ENCODE results near the gene RAD21L1. TPM values are rescaled to one million over a fixed set of nuclear protein-coding genes. Genes with fewer than 3 reads are reported as not detected.

RAD21L1 gene
- total and polyA plus RNA-seq, 11 donors, result not detected

- Histone ChIP-seq H3K4me3 (no peak overlapping the region), H3K4me1 (peaks cover 0 to 16% (median 2%) of the 10 kb centered on the region in 12 donors), H3K9me3 (no peaks in the 10 kb centered on the region), H3K36me3 (peaks cover 0 to 11% (median 3%) of the 10 kb centered on the region in 9 donors), H3K27ac (no peak overlapping the region), H3K27me3 (peaks cover 0 to 23% (median 9%) of the 10 kb centered on the region in 9 donors)
- TF ChIP-seq, protein P1, sequence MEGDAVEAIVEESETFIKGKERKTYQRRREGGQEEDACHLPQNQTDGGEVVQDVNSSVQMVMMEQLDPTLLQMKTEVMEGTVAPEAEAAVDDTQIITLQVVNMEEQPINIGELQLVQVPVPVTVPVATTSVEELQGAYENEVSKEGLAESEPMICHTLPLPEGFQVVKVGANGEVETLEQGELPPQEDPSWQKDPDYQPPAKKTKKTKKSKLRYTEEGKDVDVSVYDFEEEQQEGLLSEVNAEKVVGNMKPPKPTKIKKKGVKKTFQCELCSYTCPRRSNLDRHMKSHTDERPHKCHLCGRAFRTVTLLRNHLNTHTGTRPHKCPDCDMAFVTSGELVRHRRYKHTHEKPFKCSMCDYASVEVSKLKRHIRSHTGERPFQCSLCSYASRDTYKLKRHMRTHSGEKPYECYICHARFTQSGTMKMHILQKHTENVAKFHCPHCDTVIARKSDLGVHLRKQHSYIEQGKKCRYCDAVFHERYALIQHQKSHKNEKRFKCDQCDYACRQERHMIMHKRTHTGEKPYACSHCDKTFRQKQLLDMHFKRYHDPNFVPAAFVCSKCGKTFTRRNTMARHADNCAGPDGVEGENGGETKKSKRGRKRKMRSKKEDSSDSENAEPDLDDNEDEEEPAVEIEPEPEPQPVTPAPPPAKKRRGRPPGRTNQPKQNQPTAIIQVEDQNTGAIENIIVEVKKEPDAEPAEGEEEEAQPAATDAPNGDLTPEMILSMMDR (IDR thresholded peaks at IDR 0.05), result no peak
- no peak for TF ChIP-seq POLR2A (IDR thresholded peaks at IDR 0.05)
- DNase-seq (no peak), ATAC-seq (no peak)
- 93 to 100% (median 93%) methylated on average over 4 to 27 of the region's 27 CpGs for WGBS, 4 donors
- intact Hi-C loops (cut with DNase I), result loop anchor here in 3 of 10 donors (10.0 kb wide), 2 partner anchors 216 to 366 kb away; no protein-coding TSS in a partner anchor
These were observed 44.9 kb upstream of the RAD21L1 start for GRCh38 chr20:1180949-1181348.

DNA sequence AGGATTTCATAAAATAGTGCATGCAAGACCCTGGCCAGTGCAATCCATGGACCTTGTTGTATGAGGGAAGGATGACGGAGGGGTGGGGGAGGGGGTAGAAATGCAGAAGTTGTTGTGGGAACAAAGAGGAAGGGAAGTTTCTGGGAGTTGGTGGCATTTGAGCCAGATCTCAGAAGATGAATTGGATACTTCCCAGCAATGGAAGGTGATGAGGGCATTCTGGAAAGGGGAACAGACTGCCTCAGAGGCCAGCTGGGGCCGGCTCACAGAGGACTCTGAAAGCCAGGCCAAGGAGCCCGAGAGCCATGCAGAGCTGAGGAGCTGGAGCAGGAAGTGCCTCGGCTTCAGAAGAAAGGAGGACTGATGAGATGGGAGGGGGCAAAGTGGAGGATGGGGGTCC lies 43.7 kb upstream of the RAD21L1 start:
- Histone ChIP-seq H3K4me3 (no peak overlapping the region), H3K4me1 (peaks cover 0 to 26% (median 3%) of the 10 kb centered on the region in 12 donors), H3K9me3 (no peaks in the 10 kb centered on the region), H3K27ac (peak overlapping the region in 1 of 12 donors; percentile 17), H3K36me3 (peaks cover 0 to 6% (median 0%) of the 10 kb centered on the region in 9 donors), H3K27me3 (peaks cover 0 to 32% (median 9%) of the 10 kb centered on the region in 9 donors)
- TF ChIP-seq POLR2A (IDR thresholded peaks at IDR 0.05), result no peak
- TF ChIP-seq, protein P1 (IDR thresholded peaks at IDR 0.05), result no peak
- intact Hi-C loops (cut with DNase I), result loop anchor here in 3 of 10 donors (10.0 kb wide), 2 partner anchors 217 to 367 kb away; no protein-coding TSS in a partner anchor
- DNase-seq, result no peak
- ATAC-seq, result peak in 1 of 4 donors; percentile 14
- 48 to 60% (median 52%) methylated on average over 4 of the region's 4 CpGs for WGBS, 4 donors

- no peak overlapping the region for H3K27ac ChIP-seq
- peaks cover 0 to 6% (median 0%) of the 10 kb centered on the region in 9 donors for H3K36me3 ChIP-seq
- peaks cover 0 to 38% (median 9%) of the 10 kb centered on the region in 9 donors for H3K27me3 ChIP-seq
- H3K4me3 ChIP-seq, result no peak overlapping the region
- no peak for DNase-seq
- intact Hi-C loops (cut with DNase I), result loop anchor here in 3 of 10 donors (10.0 kb wide), 2 partner anchors 218 to 368 kb away; no protein-coding TSS in a partner anchor
- H3K4me1 ChIP-seq, result peaks cover 0 to 31% (median 6%) of the 10 kb centered on the region in 12 donors
- no peaks in the 10 kb centered on the region for H3K9me3 ChIP-seq
- TF ChIP-seq, protein P1 (IDR thresholded peaks at IDR 0.05), result no peak
- TF ChIP-seq POLR2A (IDR thresholded peaks at IDR 0.05), result no peak
- WGBS, 4 donors, result 63 to 86% (median 78%) methylated on average over 6 of the region's 6 CpGs
- no peak for ATAC-seq
These were observed 42.7 kb upstream of the RAD21L1 start for GRCh38 chr20:1183153-1183552.

DNA sequence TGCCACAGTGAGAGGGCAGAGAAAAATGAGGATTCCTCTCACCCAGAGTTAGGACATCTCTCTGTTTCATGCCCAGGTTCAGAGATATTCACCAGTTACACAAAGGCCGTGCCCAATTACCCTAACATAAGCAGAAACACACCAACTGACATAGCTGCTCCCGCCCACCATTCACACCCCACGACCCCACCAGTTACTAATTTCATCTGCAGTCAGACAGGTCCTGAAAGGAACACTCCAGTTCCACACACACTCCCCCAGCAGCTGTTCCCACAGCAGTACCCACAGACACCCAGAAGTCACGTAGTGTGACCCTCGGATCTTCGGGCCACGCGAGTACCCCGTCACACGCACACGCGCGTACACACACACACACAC lies 41.6 kb upstream of the RAD21L1 start:
- intact Hi-C loops (cut with DNase I), result loop anchor here in 3 of 10 donors (10.0 kb wide), 2 partner anchors 219 to 369 kb away; no protein-coding TSS in a partner anchor
- peak overlapping the region in 10 of 12 donors; percentile 50 to 69 (median 60) for H3K4me3 ChIP-seq
- H3K27me3 ChIP-seq, result peaks cover 0 to 38% (median 9%) of the 10 kb centered on the region in 9 donors
- 21 to 37% (median 26%) methylated on average over 13 of the region's 13 CpGs for WGBS, 4 donors
- no peak for TF ChIP-seq POLR2A (IDR thresholded peaks at IDR 0.05)
- TF ChIP-seq, protein P1 (IDR thresholded peaks at IDR 0.05), result no peak
- peaks cover 0 to 3% (median 0%) of the 10 kb centered on the region in 9 donors for H3K36me3 ChIP-seq
- DNase-seq (no peak), ATAC-seq (no peak)
- peaks cover 0 to 31% (median 6%) of the 10 kb centered on the region in 12 donors for H3K4me1 ChIP-seq
- no peaks in the 10 kb centered on the region for H3K9me3 ChIP-seq
- no peak overlapping the region for H3K27ac ChIP-seq
